ENCODE measurements around the gene ATXN7L1. TPM values are rescaled to one million over a fixed set of nuclear protein-coding genes. Genes with fewer than 3 reads are reported as not detected.
"Not testable (repeated sequence)": the region's sequence is repeated elsewhere in the genome, so short reads cannot be mapped to it uniquely, and the experiment has no call there.

The ATXN7L1 gene
- total RNA-seq, 2 donors from 2014 or later, result 12.6 to 28.1 TPM

DNA sequence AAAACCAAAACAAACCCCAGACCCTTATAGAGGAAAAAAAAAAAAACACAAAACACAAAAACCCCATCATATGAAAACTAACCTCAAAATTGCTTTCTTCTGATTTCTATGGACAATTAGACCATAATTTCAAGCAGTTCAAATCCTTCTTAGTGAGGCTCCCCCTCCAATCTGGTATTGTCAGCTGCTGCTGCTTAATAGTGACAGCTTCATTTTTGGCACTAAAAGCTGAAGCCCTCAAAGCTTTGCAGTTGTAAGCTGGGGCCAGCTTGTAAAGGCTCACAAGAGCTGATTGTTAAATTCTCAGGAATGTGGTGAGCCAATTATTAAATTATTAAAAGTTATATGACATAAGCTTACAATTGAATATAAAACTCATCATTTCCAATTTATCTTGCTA lies 21.9 kb downstream of the ATXN7L1 start:
- no peaks in the 10 kb centered on the region for H3K4me1 ChIP-seq (replicated peaks)
- DNase-seq (ENCODE audit: low spot score), result no peak
- H3K27me3 ChIP-seq (replicated peaks; ENCODE audit: insufficient read depth), result no peaks in the 10 kb centered on the region

GRCh38 chr7:105853931-105854419 lies 22.4 kb downstream of the ATXN7L1 start:
- 41% methylated on average over 17 of the region's 17 CpGs for WGBS
- no peaks in the 10 kb centered on the region for H3K9me3 ChIP-seq
- H3K4me1 ChIP-seq (replicated peaks), result no peaks in the 10 kb centered on the region
- DNase-seq (ENCODE audit: low spot score), result no peak
- intact Hi-C loops (cut with DNase I), result no loop called here
- peak overlapping the region in 1 of 2 donors; percentile 19 for H3K27ac ChIP-seq
- no peak overlapping the region for H3K4me3 ChIP-seq
- no peak for TF ChIP-seq POLR2AphosphoS5 (IDR thresholded peaks at IDR 0.05)
- no peak for TF ChIP-seq CTCF (IDR thresholded peaks at IDR 0.05)
- TF ChIP-seq POLR2A (IDR thresholded peaks at IDR 0.05), result no peak
- H3K36me3 ChIP-seq, result no peaks in the 10 kb centered on the region
- no peaks in the 10 kb centered on the region for H3K27me3 ChIP-seq (replicated peaks; ENCODE audit: insufficient read depth)

More for the DNA sequence above, 21.9 kb downstream of the ATXN7L1 start:
- Histone ChIP-seq H3K4me3 (no peak overlapping the region), H3K27ac (no peak overlapping the region), H3K36me3 (no peaks in the 10 kb centered on the region), H3K9me3 (no peaks in the 10 kb centered on the region)
- TF ChIP-seq POLR2AphosphoS5 (IDR thresholded peaks at IDR 0.05) (no peak), CTCF (IDR thresholded peaks at IDR 0.05) (no peak), POLR2A (IDR thresholded peaks at IDR 0.05) (no peak)
- intact Hi-C loops (cut with DNase I), result no loop called here

GRCh38 chr7:105851064-105851463 lies 25.3 kb downstream of the ATXN7L1 start:
- 79% methylated on average over 5 of the region's 5 CpGs for WGBS
- no peaks in the 10 kb centered on the region for H3K4me1 ChIP-seq (replicated peaks)
- no peak for DNase-seq (ENCODE audit: low spot score)
- no peak for TF ChIP-seq POLR2AphosphoS5 (IDR thresholded peaks at IDR 0.05)
- TF ChIP-seq CTCF (IDR thresholded peaks at IDR 0.05), result no peak
- TF ChIP-seq POLR2A (IDR thresholded peaks at IDR 0.05), result no peak
- no peak overlapping the region for H3K4me3 ChIP-seq
- H3K27me3 ChIP-seq (replicated peaks; ENCODE audit: insufficient read depth), result no peaks in the 10 kb centered on the region
- no peak overlapping the region for H3K27ac ChIP-seq
- intact Hi-C loops (cut with DNase I), result no loop called here
- H3K9me3 ChIP-seq, result no peaks in the 10 kb centered on the region
- no peaks in the 10 kb centered on the region for H3K36me3 ChIP-seq

DNA sequence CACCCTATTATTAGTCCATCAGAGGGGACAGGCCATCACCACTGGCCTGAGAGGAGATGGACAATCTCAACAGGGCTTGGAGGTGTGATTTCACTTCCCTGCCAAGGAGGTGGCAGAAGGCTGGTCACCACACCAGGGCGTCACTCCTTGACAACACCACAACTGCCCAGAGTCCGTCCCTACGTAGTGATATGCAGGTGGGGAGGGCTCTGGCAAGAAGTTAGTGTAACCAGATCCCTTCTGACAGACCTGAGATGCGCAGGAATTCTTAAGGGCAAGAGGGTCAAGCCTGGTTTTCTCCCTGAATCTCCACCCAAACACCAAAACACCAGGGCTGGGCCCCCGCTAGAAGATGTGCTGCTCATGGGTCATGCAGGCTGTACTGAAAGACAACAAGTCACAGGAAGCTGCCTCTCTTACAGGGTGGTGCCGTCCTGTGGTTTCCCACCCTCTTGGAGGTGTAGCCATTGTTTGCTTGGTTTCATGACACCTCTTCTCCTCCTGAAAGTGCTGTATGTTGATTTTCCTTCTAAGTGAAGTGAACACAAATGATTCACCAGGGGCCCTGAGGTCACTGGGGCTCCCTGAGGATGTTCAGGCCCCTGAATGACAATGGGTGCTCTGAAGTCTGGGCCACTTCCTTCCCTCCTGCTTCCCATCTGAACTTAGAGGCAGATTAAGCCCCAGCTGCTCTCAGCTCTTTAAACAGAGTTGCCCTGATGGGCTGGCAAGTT lies 27.1 kb downstream of the ATXN7L1 start:
- no peak for DNase-seq (ENCODE audit: low spot score)
- intact Hi-C loops (cut with DNase I), result no loop called here
- Histone ChIP-seq H3K4me1 (replicated peaks) (no peaks in the 10 kb centered on the region), H3K9me3 (no peaks in the 10 kb centered on the region), H3K27ac (no peak overlapping the region), H3K4me3 (no peak overlapping the region), H3K36me3 (no peaks in the 10 kb centered on the region), H3K27me3 (replicated peaks; ENCODE audit: insufficient read depth) (no peaks in the 10 kb centered on the region)
- 87% methylated on average over 6 of the region's 6 CpGs for WGBS
- no peak for TF ChIP-seq POLR2AphosphoS5 (IDR thresholded peaks at IDR 0.05)
- TF ChIP-seq CTCF (IDR thresholded peaks at IDR 0.05), result no peak
- no peak for TF ChIP-seq POLR2A (IDR thresholded peaks at IDR 0.05)

DNA sequence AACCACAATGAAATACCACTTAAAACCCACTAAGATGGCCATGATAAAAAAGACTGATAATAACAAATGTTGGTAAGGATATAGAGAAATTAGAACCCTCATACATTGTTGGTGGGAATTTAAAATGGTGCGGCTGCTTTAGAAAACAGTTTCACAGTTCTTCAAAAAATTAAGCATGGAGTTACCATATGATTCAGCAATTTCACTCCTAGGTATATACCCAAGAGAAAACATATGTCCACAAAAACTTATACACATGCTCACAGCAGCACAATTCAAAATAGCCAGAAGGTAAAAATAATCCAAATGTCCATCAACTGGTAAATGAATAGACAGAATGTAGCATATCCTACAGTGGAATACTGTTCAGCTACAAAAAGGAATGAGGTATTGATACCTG lies 30.0 kb downstream of the ATXN7L1 start:
- WGBS, result 96% methylated on average over 1 of the region's 1 CpG
- Histone ChIP-seq H3K4me1 (replicated peaks) (no peaks in the 10 kb centered on the region), H3K4me3 (no peak overlapping the region), H3K9me3 (no peaks in the 10 kb centered on the region), H3K36me3 (no peaks in the 10 kb centered on the region), H3K27ac (no peak overlapping the region), H3K27me3 (replicated peaks; ENCODE audit: insufficient read depth) (no peaks in the 10 kb centered on the region)
- no peak for DNase-seq (ENCODE audit: low spot score)
- TF ChIP-seq POLR2AphosphoS5 (IDR thresholded peaks at IDR 0.05) (no peak), CTCF (IDR thresholded peaks at IDR 0.05) (no peak), POLR2A (IDR thresholded peaks at IDR 0.05) (no peak)
- intact Hi-C loops (cut with DNase I), result no loop called here

DNA sequence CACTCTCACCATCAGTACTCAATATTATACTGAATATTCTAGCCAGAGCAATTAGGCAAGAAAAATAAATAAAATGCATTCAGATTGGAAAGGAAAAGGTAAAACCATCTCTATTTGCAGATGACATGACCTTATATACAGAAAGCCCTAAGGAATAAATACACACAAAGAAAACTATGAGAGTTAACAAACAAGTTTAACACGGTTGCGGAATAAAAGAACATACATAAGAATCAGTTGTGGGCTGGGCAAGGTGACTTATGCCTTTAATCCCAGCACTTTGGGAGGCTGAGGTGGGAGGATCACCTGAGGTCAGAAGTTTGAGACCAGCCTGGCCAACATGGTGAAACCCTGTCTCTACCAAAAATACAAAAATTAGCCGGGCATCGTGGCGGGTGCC lies 31.7 kb downstream of the ATXN7L1 start:
- H3K9me3 ChIP-seq; H3K36me3 ChIP-seq; intact Hi-C loops (cut with DNase I); DNase-seq (ENCODE audit: low spot score); H3K27me3 ChIP-seq (replicated peaks; ENCODE audit: insufficient read depth); H3K4me1 ChIP-seq (replicated peaks); H3K4me3 ChIP-seq; H3K27ac ChIP-seq: not testable (repeated sequence)
- 90% methylated on average over 5 of the region's 5 CpGs for WGBS

All from prostate gland (tissue), 2 donors.